Skin epidermis (tissue), 12 donors: ENCODE measurements around the gene ULBP3.
A peak's percentile ranks its signal among the peaks of the same experiment; 100 is the strongest.
"Not testable (repeated sequence)": the region's sequence is repeated elsewhere in the genome, so short reads cannot be mapped to it uniquely, and the experiment has no call there.

ENCODE experiments used
- H3K27ac ChIP-seq, 21 experiments: fragments of 200-600 bp; sonication (generic) in 11 of 21; one replicate each; pipeline ENCODE4 v1.5.0; 2020; ENCODE audit warnings: mild to moderate bottlenecking in 3 of 21, inconsistent platforms in 2 of 21, moderate library complexity in 2 of 21
- H3K4me3 ChIP-seq, 7 experiments: fragments of 200-600 bp; sonication (generic) in 2 of 7; one replicate each; pipeline ENCODE4 v1.5.0; 2020; ENCODE audit warnings: inconsistent platforms in 2 of 7, mild to moderate bottlenecking in 2 of 7, moderate library complexity in 1 of 7

ULBP3 gene

GRCh38 chr6:150079604-150080003, 10.7 kb upstream of the ULBP3 start:
- Histone ChIP-seq H3K4me3 (no peak overlapping the region), H3K27ac (no peak overlapping the region)

GRCh38 chr6:150078788-150079187, 9.9 kb upstream of the ULBP3 start:
- Histone ChIP-seq H3K27ac (no peak overlapping the region), H3K4me3 (no peak overlapping the region)

GRCh38 chr6:150076196-150076893, 7.4 kb upstream of the ULBP3 start:
- no peak overlapping the region for H3K27ac ChIP-seq
- no peak overlapping the region for H3K4me3 ChIP-seq

- Histone ChIP-seq H3K4me3 (no peak overlapping the region), H3K27ac (no peak overlapping the region)
Observed at GRCh38 chr6:150075034-150075421, 6.1 kb upstream of the ULBP3 start.

GRCh38 chr6:150074396-150075033, 5.6 kb upstream of the ULBP3 start:
- not testable (repeated sequence) for H3K27ac ChIP-seq, H3K4me3 ChIP-seq

GRCh38 chr6:150072201-150072600, 3.3 kb upstream of the ULBP3 start:
- Histone ChIP-seq H3K4me3 (no peak overlapping the region), H3K27ac (no peak overlapping the region)

GRCh38 chr6:150070236-150070818, 1.4 kb upstream of the ULBP3 start:
- Histone ChIP-seq H3K4me3 (no peak overlapping the region), H3K27ac (no peak overlapping the region)

GRCh38 chr6:150069706-150070105, 785 bp upstream of the ULBP3 start:
- peak overlapping the region in 1 of 7 experiments; percentile 53 for H3K4me3 ChIP-seq

GRCh38 chr6:150068151-150068550, 770 bp downstream of the ULBP3 start:
- peak overlapping the region in 2 of 21 experiments; percentile 26 to 80 for H3K27ac ChIP-seq
- peak overlapping the region; percentile 50 to 76 (median 56) for H3K4me3 ChIP-seq

More at GRCh38 chr6:150069706-150070105, 785 bp upstream of the ULBP3 start:
- no peak overlapping the region for H3K27ac ChIP-seq

GRCh38 chr6:150065083-150065482, 3.8 kb downstream of the ULBP3 start:
- no peak overlapping the region for H3K4me3 ChIP-seq

GRCh38 chr6:150063640-150064039, 5.3 kb downstream of the ULBP3 start:
- Histone ChIP-seq H3K4me3 (no peak overlapping the region), H3K27ac (no peak overlapping the region)

More at GRCh38 chr6:150065083-150065482, 3.8 kb downstream of the ULBP3 start:
- no peak overlapping the region for H3K27ac ChIP-seq

GRCh38 chr6:150059973-150060372, 8.9 kb downstream of the ULBP3 start:
- not testable (repeated sequence) for H3K27ac ChIP-seq, H3K4me3 ChIP-seq

GRCh38 chr6:150058986-150059385, 9.9 kb downstream of the ULBP3 start:
- Histone ChIP-seq H3K4me3 (no peak overlapping the region), H3K27ac (no peak overlapping the region)

- Histone ChIP-seq H3K27ac (no peak overlapping the region), H3K4me3 (no peak overlapping the region)
Observed at GRCh38 chr6:150058231-150058792, 10.6 kb downstream of the ULBP3 start.

GRCh38 chr6:150057501-150057951, 11.4 kb downstream of the ULBP3 start:
- H3K4me3 ChIP-seq = no peak overlapping the region
- H3K27ac ChIP-seq = no peak overlapping the region

GRCh38 chr6:150056916-150057315, 12.0 kb downstream of the ULBP3 start:
- Histone ChIP-seq H3K27ac (no peak overlapping the region), H3K4me3 (no peak overlapping the region)

GRCh38 chr6:150056156-150056555, 12.8 kb downstream of the ULBP3 start:
- Histone ChIP-seq H3K4me3 (no peak overlapping the region), H3K27ac (no peak overlapping the region)

- no peak overlapping the region for H3K27ac ChIP-seq
- H3K4me3 ChIP-seq = no peak overlapping the region
Observed at GRCh38 chr6:150055131-150055530, 13.8 kb downstream of the ULBP3 start.

GRCh38 chr6:150053450-150053849, 15.5 kb downstream of the ULBP3 start:
- no peak overlapping the region for H3K4me3 ChIP-seq
- H3K27ac ChIP-seq = no peak overlapping the region

- no peak overlapping the region for H3K4me3 ChIP-seq
- no peak overlapping the region for H3K27ac ChIP-seq
Observed at GRCh38 chr6:150050846-150051245, 18.1 kb downstream of the ULBP3 start.

- H3K27ac ChIP-seq = no peak overlapping the region
- H3K4me3 ChIP-seq = no peak overlapping the region
Observed at GRCh38 chr6:150048099-150048498, 20.8 kb downstream of the ULBP3 start.
